Measurements from ENCODE around the gene S100A10. TPM values are rescaled to one million over a fixed set of nuclear protein-coding genes. Genes with fewer than 3 reads are reported as not detected.
A peak's percentile ranks its signal among the peaks of the same experiment; 100 is the strongest.

The S100A10 gene
- total RNA-seq = 14.6 and 19.3 TPM in 2 replicates
- 58.9 and 103 TPM in 2 replicates for polyA plus RNA-seq

- H3K4me3 ChIP-seq = peak within 1 kb of the TSS; percentile 43
- H3K27me3 ChIP-seq = peaks cover 69% of the 10 kb centered on the region
- peak; percentile 71 to 84 for DNase-seq (ENCODE audit: low read depth in 1 of 2, low spot score in 1 of 2)
- H3K36me3 ChIP-seq = no peaks in the 10 kb centered on the region
- no peak within 1 kb of the TSS for H3K27ac ChIP-seq
- TF ChIP-seq CTCF (IDR thresholded peaks at IDR 0.05; ENCODE audit: low read depth, low read length) = no peak
- H3K9me3 ChIP-seq (ENCODE audit: low read depth) = no peaks in the 10 kb centered on the region
- no peaks in the 10 kb centered on the region for H3K4me1 ChIP-seq (ENCODE audit: low read depth)
Observed at GRCh38 chr1:151993734-151994496, at the start of gene S100A10. Gene S100A10 (minus strand): TSS chr1:151993859. CDS start chr1:151986230, 7,629 bp downstream.

GRCh38 chr1:152042030-152042429, 48.4 kb upstream of the S100A10 start:
- TF ChIP-seq CTCF (IDR thresholded peaks at IDR 0.05; ENCODE audit: low read depth, low read length) = no peak
- H3K27me3 ChIP-seq = peaks cover 17% of the 10 kb centered on the region
- H3K4me3 ChIP-seq = no peak overlapping the region
- no peaks in the 10 kb centered on the region for H3K36me3 ChIP-seq
- H3K27ac ChIP-seq = no peak overlapping the region
- H3K9me3 ChIP-seq (ENCODE audit: low read depth) = no peaks in the 10 kb centered on the region
- H3K4me1 ChIP-seq (ENCODE audit: low read depth) = no peaks in the 10 kb centered on the region
- no peak for DNase-seq (ENCODE audit: low read depth in 1 of 2, low spot score in 1 of 2)

GRCh38 chr1:152039886-152040285, 46.2 kb upstream of the S100A10 start:
- peaks cover 10% of the 10 kb centered on the region for H3K4me1 ChIP-seq (ENCODE audit: low read depth)
- peaks cover 17% of the 10 kb centered on the region for H3K27me3 ChIP-seq
- no peak overlapping the region for H3K27ac ChIP-seq
- DNase-seq (ENCODE audit: low read depth in 1 of 2, low spot score in 1 of 2) = no peak
- no peaks in the 10 kb centered on the region for H3K9me3 ChIP-seq (ENCODE audit: low read depth)
- no peaks in the 10 kb centered on the region for H3K36me3 ChIP-seq
- no peak for TF ChIP-seq CTCF (IDR thresholded peaks at IDR 0.05; ENCODE audit: low read depth, low read length)
- no peak overlapping the region for H3K4me3 ChIP-seq

GRCh38 chr1:152039461-152039860, 45.8 kb upstream of the S100A10 start:
- Histone ChIP-seq H3K4me3 (no peak overlapping the region), H3K4me1 (ENCODE audit: low read depth) (peaks cover 10% of the 10 kb centered on the region), H3K27ac (no peak overlapping the region), H3K27me3 (peaks cover 17% of the 10 kb centered on the region), H3K9me3 (ENCODE audit: low read depth) (no peaks in the 10 kb centered on the region), H3K36me3 (no peaks in the 10 kb centered on the region)
- DNase-seq (ENCODE audit: low read depth in 1 of 2, low spot score in 1 of 2) = no peak
- no peak for TF ChIP-seq CTCF (IDR thresholded peaks at IDR 0.05; ENCODE audit: low read depth, low read length)

GRCh38 chr1:152038871-152039270, 45.2 kb upstream of the S100A10 start:
- H3K4me3 ChIP-seq = no peak overlapping the region
- no peak overlapping the region for H3K27ac ChIP-seq
- H3K4me1 ChIP-seq (ENCODE audit: low read depth) = peaks cover 10% of the 10 kb centered on the region
- H3K9me3 ChIP-seq (ENCODE audit: low read depth) = no peaks in the 10 kb centered on the region
- DNase-seq (ENCODE audit: low read depth in 1 of 2, low spot score in 1 of 2) = no peak
- no peak for TF ChIP-seq CTCF (IDR thresholded peaks at IDR 0.05; ENCODE audit: low read depth, low read length)
- H3K36me3 ChIP-seq = no peaks in the 10 kb centered on the region
- peaks cover 17% of the 10 kb centered on the region for H3K27me3 ChIP-seq
